OCI-LY1 (cell line): ENCODE measurements around the gene CD70.

ENCODE experiments used
- EZH2 ChIP-seq: fragments of 200-600 bp; sonication (generic), shearing (Covaris generic); IDR thresholded peaks from 2 replicates; pipeline ENCODE4 v1.8.0; 2017; ENCODE audit warnings: borderline replicate concordance, mixed run types, mild to moderate bottlenecking, antibody characterized with exemption, low read length, moderate library complexity, mixed read lengths
- TF ChIP-seq, protein P1 (sequence below): fragments of 200-600 bp; sonication (generic), shearing (Covaris generic); IDR thresholded peaks from 2 replicates; pipeline ENCODE4 v1.5.1; 2017; ENCODE audit warnings: mild to moderate bottlenecking, antibody characterized with exemption, low read length, moderate library complexity, mixed read lengths

DNA sequence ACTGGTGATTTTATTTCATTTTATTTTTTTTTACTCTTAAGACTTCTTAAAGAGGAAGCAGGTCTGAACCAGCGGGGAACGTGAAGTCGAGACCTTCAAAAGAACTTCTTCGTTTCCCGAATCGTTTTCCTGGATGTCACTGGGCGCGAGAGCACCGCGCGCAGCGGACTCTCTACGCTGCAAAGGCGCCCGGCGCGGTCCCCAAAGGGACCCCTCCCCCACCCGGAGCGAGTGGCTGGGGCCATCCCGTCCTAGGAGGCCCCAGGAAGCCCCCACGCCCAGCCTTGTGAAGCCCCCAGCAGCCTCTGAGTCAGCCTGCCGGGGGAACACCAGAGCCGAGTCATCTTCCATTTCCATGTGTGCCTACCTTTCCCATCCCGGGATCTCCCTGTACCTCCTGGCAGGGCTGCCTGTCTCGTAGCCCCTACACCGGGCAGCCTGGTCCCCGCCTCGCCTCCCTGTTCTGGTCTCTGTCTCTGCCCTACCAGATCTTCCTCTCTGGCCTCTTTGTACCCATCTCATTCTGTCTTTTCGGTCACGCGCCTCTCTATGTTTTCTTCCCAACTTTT lies 608 bp downstream of the CD70 start:
- TF ChIP-seq, protein P1, sequence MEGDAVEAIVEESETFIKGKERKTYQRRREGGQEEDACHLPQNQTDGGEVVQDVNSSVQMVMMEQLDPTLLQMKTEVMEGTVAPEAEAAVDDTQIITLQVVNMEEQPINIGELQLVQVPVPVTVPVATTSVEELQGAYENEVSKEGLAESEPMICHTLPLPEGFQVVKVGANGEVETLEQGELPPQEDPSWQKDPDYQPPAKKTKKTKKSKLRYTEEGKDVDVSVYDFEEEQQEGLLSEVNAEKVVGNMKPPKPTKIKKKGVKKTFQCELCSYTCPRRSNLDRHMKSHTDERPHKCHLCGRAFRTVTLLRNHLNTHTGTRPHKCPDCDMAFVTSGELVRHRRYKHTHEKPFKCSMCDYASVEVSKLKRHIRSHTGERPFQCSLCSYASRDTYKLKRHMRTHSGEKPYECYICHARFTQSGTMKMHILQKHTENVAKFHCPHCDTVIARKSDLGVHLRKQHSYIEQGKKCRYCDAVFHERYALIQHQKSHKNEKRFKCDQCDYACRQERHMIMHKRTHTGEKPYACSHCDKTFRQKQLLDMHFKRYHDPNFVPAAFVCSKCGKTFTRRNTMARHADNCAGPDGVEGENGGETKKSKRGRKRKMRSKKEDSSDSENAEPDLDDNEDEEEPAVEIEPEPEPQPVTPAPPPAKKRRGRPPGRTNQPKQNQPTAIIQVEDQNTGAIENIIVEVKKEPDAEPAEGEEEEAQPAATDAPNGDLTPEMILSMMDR = no peak
- no peak for TF ChIP-seq EZH2
